DND-41 (cell line): ENCODE results near the gene TMED5.

Source experiments
- ATAC-seq: fragments of 200-7000 bp; cut with Tn5 transposase; 3 replicates; pipeline ENCODE4 v1.9.1; 2021; ENCODE audit warnings: low read depth; ENCODE audit not compliant: insufficient read depth
- DNase-seq: peaks from one replicate; pipeline ENCODE4 v3.0.0-alpha.2; 2020
- H2AFZ ChIP-seq: 2 replicates; pipeline ENCODE4 v1.6.0; 2012; ENCODE audit warnings: low read depth, low read length
- H3K27ac ChIP-seq: 2 replicates; pipeline ENCODE4 v1.5.1; 2012; ENCODE audit warnings: low read length, inconsistent platforms
- H3K27me3 ChIP-seq: fragments of 200-600 bp; sonication (generic); 2 replicates; pipeline ENCODE4 v1.6.0; 2012; ENCODE audit warnings: low read length, mild to moderate bottlenecking, inconsistent platforms; ENCODE audit not compliant: insufficient read depth, poor library complexity
- H3K36me3 ChIP-seq: 2 replicates; pipeline ENCODE4 v1.5.1; 2012; ENCODE audit warnings: low read length, inconsistent platforms; ENCODE audit not compliant: insufficient read depth
- H3K4me1 ChIP-seq: 2 replicates; pipeline ENCODE4 v1.5.1; 2012; ENCODE audit warnings: mild to moderate bottlenecking, low read length; ENCODE audit not compliant: insufficient read depth
- H3K4me2 ChIP-seq: 2 replicates; pipeline ENCODE4 v1.6.0; 2012; ENCODE audit warnings: mild to moderate bottlenecking, moderate library complexity, low read length, inconsistent platforms; ENCODE audit not compliant: insufficient read depth
- H3K4me3 ChIP-seq, 2 experiments: fragments of 200-600 bp in 1 of 2; shearing (Covaris generic) in 1 of 2; 2 replicates each; pipeline ENCODE4 v1.5.1; 2012 to 2016; ENCODE audit warnings: inconsistent platforms in 2 of 2, low read length in 2 of 2, mild to moderate bottlenecking in 2 of 2, low read depth in 1 of 2, moderate library complexity in 1 of 2
- H3K79me2 ChIP-seq: 2 replicates; pipeline ENCODE4 v1.6.0; 2012; ENCODE audit warnings: low read length, inconsistent platforms; ENCODE audit not compliant: insufficient read depth
- H3K9ac ChIP-seq: 2 replicates; pipeline ENCODE4 v1.6.0; 2012; ENCODE audit warnings: low read depth, mild to moderate bottlenecking, inconsistent platforms, low read length, moderate library complexity
- H3K9me3 ChIP-seq: 2 replicates; pipeline ENCODE4 v1.5.1; 2012; ENCODE audit warnings: low read length, moderate library complexity, mild to moderate bottlenecking, inconsistent platforms; ENCODE audit not compliant: insufficient read depth, severe bottlenecking
- H4K20me1 ChIP-seq: 2 replicates; pipeline ENCODE4 v1.6.0; 2012; ENCODE audit warnings: low read length; ENCODE audit not compliant: insufficient read depth
- CTCF ChIP-seq: IDR thresholded peaks from 2 replicates; pipeline ENCODE4 v1.5.1; 2012; ENCODE audit warnings: borderline replicate concordance, low read length, moderate library complexity, mild to moderate bottlenecking; ENCODE audit not compliant: poor library complexity, severe bottlenecking; ENCODE audit errors: extremely low read depth
- EZH2 ChIP-seq: IDR thresholded peaks from 3 replicates; pipeline ENCODE4 v1.6.1; 2012; ENCODE audit warnings: borderline replicate concordance, low read depth, mild to moderate bottlenecking, moderate library complexity, low read length, inconsistent platforms; ENCODE audit not compliant: severe bottlenecking

TMED5 gene

GRCh38 chr1:93219443-93219842, 39.2 kb upstream of the TMED5 start:
- Histone ChIP-seq H3K27ac (peak overlapping the region; percentile 92), H3K9me3 (no peaks in the 10 kb centered on the region), H3K36me3 (peaks cover 62% of the 10 kb centered on the region), H2AFZ (peak overlapping the region; percentile 73), H3K9ac (peak overlapping the region; percentile 50), H3K27me3 (no peaks in the 10 kb centered on the region), H3K4me3 (peak overlapping the region in 1 of 2 experiments; percentile 53; a peak in 3 of 4 replicates), H3K79me2 (no peaks in the 10 kb centered on the region), H4K20me1 (no peaks in the 10 kb centered on the region), H3K4me2 (peak overlapping the region; percentile 64), H3K4me1 (peaks cover 43% of the 10 kb centered on the region)
- DNase-seq, result peak; percentile 63
- TF ChIP-seq CTCF (no peak), EZH2 (no peak)
- ATAC-seq, result peak; percentile 93

- DNase-seq (no peak), ATAC-seq (no peak)
- no peak for TF ChIP-seq CTCF
- TF ChIP-seq EZH2, result no peak
- Histone ChIP-seq H3K4me2 (no peak overlapping the region), H2AFZ (no peak overlapping the region), H3K79me2 (no peaks in the 10 kb centered on the region), H3K36me3 (peaks cover 49% of the 10 kb centered on the region), H3K9ac (no peak overlapping the region), H3K27ac (no peak overlapping the region), H4K20me1 (no peaks in the 10 kb centered on the region), H3K27me3 (no peaks in the 10 kb centered on the region), H3K9me3 (no peaks in the 10 kb centered on the region), H3K4me3 (no peak overlapping the region), H3K4me1 (peaks cover 21% of the 10 kb centered on the region)
These were observed 35.1 kb upstream of the TMED5 start for GRCh38 chr1:93215322-93215721.

DNA sequence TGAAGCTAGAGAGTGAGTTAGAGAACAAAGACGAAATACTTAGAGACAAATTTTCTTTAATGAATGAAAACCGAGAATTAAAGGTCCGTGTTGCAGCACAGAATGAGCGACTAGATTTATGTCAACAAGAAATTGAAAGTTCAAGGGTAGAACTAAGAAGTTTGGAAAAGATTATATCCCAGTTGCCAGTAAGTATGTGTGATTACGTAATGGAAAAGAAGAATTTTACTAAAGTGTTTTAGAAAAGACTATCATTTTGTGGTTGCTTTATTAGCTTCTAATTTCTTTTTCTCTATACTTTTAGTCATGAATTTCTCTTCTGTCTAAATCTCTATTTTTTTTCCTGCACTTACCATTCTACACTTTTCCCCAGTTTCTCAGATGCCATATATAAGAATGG, 27.0 kb upstream of the TMED5 start:
- TF ChIP-seq CTCF (no peak), EZH2 (no peak)
- H3K4me3 ChIP-seq, result no peak overlapping the region
- H3K27ac ChIP-seq, result no peak overlapping the region
- ATAC-seq (no peak), DNase-seq (no peak)
- no peaks in the 10 kb centered on the region for H3K79me2 ChIP-seq
- H3K9me3 ChIP-seq, result no peaks in the 10 kb centered on the region
- H3K4me1 ChIP-seq, result no peaks in the 10 kb centered on the region
- no peaks in the 10 kb centered on the region for H3K27me3 ChIP-seq
- no peak overlapping the region for H2AFZ ChIP-seq
- H3K36me3 ChIP-seq, result peaks cover 78% of the 10 kb centered on the region
- H3K9ac ChIP-seq, result no peak overlapping the region
- no peak overlapping the region for H3K4me2 ChIP-seq
- no peaks in the 10 kb centered on the region for H4K20me1 ChIP-seq

- peaks cover 79% of the 10 kb centered on the region for H3K36me3 ChIP-seq
- ATAC-seq (no peak), DNase-seq (no peak)
- TF ChIP-seq EZH2 (no peak), CTCF (no peak)
- no peak overlapping the region for H2AFZ ChIP-seq
- no peak overlapping the region for H3K4me3 ChIP-seq
- H3K9me3 ChIP-seq, result no peaks in the 10 kb centered on the region
- no peaks in the 10 kb centered on the region for H4K20me1 ChIP-seq
- no peaks in the 10 kb centered on the region for H3K27me3 ChIP-seq
- no peak overlapping the region for H3K27ac ChIP-seq
- H3K4me2 ChIP-seq, result no peak overlapping the region
- H3K79me2 ChIP-seq, result no peaks in the 10 kb centered on the region
- H3K9ac ChIP-seq, result no peak overlapping the region
- H3K4me1 ChIP-seq, result no peaks in the 10 kb centered on the region
These were observed 26.3 kb upstream of the TMED5 start for GRCh38 chr1:93206567-93206954.
